HepG2 (cell line): ENCODE measurements around the gene YAP1. TPM values are rescaled to one million over a fixed set of nuclear protein-coding genes. Genes with fewer than 3 reads are reported as not detected.

Experiments
- ATAC-seq: fragments of 200-7000 bp; cut with Tn5 transposase; 3 replicates; pipeline ENCODE4 v1.9.1; 2020; ENCODE audit warnings: mild to moderate bottlenecking, moderate library complexity
- BruUV-seq: library from RNA; stranded (reverse); fragments of 400-500 nt; replicated peaks from 2 replicates; lab custom pipeline; 2021; lab: Mats Ljungman, UMichigan
- CTCF ChIA-PET: fragments of 300-600 bp; formaldehyde crosslinking; extraction: SDS; loops from one replicate; lab custom pipeline; 2021; ENCODE audit warnings: low total read pairs, inconsistent platforms, low intra/inter-chr PET ratio; lab: Yijun Ruan, JAX
- POLR2A ChIA-PET: fragments of 350-600 bp; sonication (Branson Sonifier 250); formaldehyde crosslinking; loops from one replicate; lab custom pipeline; 2020; ENCODE audit warnings: antibody characterized with exemption, inconsistent platforms; lab: Yijun Ruan, JAX
- DNase-seq: peaks from one replicate; pipeline ENCODE4 v3.0.0-alpha.2; 2015; ENCODE audit warnings: low spot score
- FAIRE-seq: peaks from 3 replicates; lab custom pipeline; 2011; peaks lifted over from hg19 to GRCh38; lab: Jason Lieb, UNC
- H2AFZ ChIP-seq: one replicate; pipeline ENCODE4 v1.6.1; 2011; ENCODE audit warnings: low read length, inconsistent platforms
- H3K27ac ChIP-seq: fragments of 300-600 bp; 3 replicates; pipeline ENCODE4 v1.8.0; 2011; ENCODE audit warnings: mixed run types, mild to moderate bottlenecking, mixed read lengths, low read length, inconsistent platforms; ENCODE audit not compliant: insufficient read depth; ENCODE audit errors: extremely low read length
- H3K27me3 ChIP-seq, 2 experiments: fragments of 200-600 bp in 1 of 2; 2 replicates in 1 of 2; 3 replicates in 1 of 2; pipeline versions ENCODE4 v1.6.0 to v1.8.0; 2011; ENCODE audit warnings: low read length in 2 of 2, mild to moderate bottlenecking in 2 of 2, moderate library complexity in 2 of 2, inconsistent platforms in 1 of 2; ENCODE audit not compliant: insufficient read depth in 2 of 2, control insufficient read depth in 1 of 2
- H3K36me3 ChIP-seq, 2 experiments: fragments of 200-600 bp in 1 of 2; replicated peaks in 1 of 2; 2 replicates in 1 of 2; 3 replicates in 1 of 2; pipeline versions ENCODE4 v1.5.1 to v1.8.0; 2011; ENCODE audit warnings: low read length in 2 of 2, inconsistent platforms in 1 of 2; ENCODE audit not compliant: insufficient read depth in 2 of 2, control insufficient read depth in 1 of 2
- H3K4me1 ChIP-seq: 2 replicates; pipeline ENCODE4 v1.5.1; 2012; ENCODE audit warnings: low read length, inconsistent platforms; ENCODE audit not compliant: insufficient read depth
- H3K4me2 ChIP-seq: 2 replicates; pipeline ENCODE4 v1.6.0; 2011; ENCODE audit warnings: low read depth, low read length, inconsistent platforms
- H3K4me3 ChIP-seq, 3 experiments: fragments of 200-600 bp in 1 of 3; sonication (generic), shearing (Covaris generic) in 1 of 3; replicated peaks in 1 of 3; 2 replicates each; pipeline ENCODE4 v1.5.1; 2011 to 2016; ENCODE audit warnings: low read length in 3 of 3, inconsistent platforms in 2 of 3, low read depth in 2 of 3, mild to moderate bottlenecking in 2 of 3, control low read depth in 1 of 3, mixed read lengths in 1 of 3; ENCODE audit not compliant: insufficient read depth in 1 of 3
- H3K79me2 ChIP-seq: one replicate; pipeline ENCODE4 v1.6.1; 2011; ENCODE audit warnings: low read length, inconsistent platforms; ENCODE audit not compliant: insufficient read depth
- H3K9ac ChIP-seq: 2 replicates; pipeline ENCODE4 v1.6.0; 2011; ENCODE audit warnings: mild to moderate bottlenecking, low read depth, low read length, inconsistent platforms; ENCODE audit not compliant: insufficient read depth
- H3K9me3 ChIP-seq: 2 replicates; pipeline ENCODE4 v1.5.1; 2012; ENCODE audit warnings: mild to moderate bottlenecking, low read length
- H4K20me1 ChIP-seq: 2 replicates; pipeline ENCODE4 v1.6.0; 2011; ENCODE audit warnings: inconsistent platforms, mild to moderate bottlenecking, low read length, moderate library complexity; ENCODE audit not compliant: insufficient read depth
- ADNP ChIP-seq: sonication (generic); formaldehyde crosslinking; IDR thresholded peaks from 2 replicates; pipeline ENCODE4 v1.4.0; 2020; ENCODE audit warnings: missing genetic modification reagents
- AGO1 ChIP-seq: fragments of 200-400 bp; formaldehyde crosslinking; IDR thresholded peaks from 2 replicates; pipeline ENCODE4 v1.6.1; 2017; ENCODE audit warnings: mild to moderate bottlenecking, low read depth, low read length, moderate library complexity; ENCODE audit not compliant: poor library complexity, severe bottlenecking
- ETV5 ChIP-seq: IDR thresholded peaks from 2 replicates; pipeline ENCODE4 v1.6.1; 2018; ENCODE audit warnings: missing biosample characterization, missing genetic modification reagents, inconsistent platforms, borderline replicate concordance
- GATA4 ChIP-seq: sonication (generic); IDR thresholded peaks from 2 replicates; pipeline ENCODE4 v1.6.1; 2016; ENCODE audit warnings: antibody characterized with exemption, low read depth, borderline replicate concordance
- ONECUT2 ChIP-seq: sonication (generic); formaldehyde crosslinking; IDR thresholded peaks from 2 replicates; pipeline ENCODE4 v1.4.0; 2020; ENCODE audit warnings: missing genetic modification reagents
- PTBP1 ChIP-seq: fragments of 200-400 bp; formaldehyde crosslinking; IDR thresholded peaks from 2 replicates; pipeline ENCODE4 v1.6.1; 2018; ENCODE audit warnings: low read length, low read depth; ENCODE audit not compliant: poor library complexity, severe bottlenecking
- RBM22 ChIP-seq: fragments of 200-400 bp; formaldehyde crosslinking; optimal IDR thresholded peaks from 2 replicates; pipeline ENCODE3; 2017; ENCODE audit warnings: mild to moderate bottlenecking, low read length, moderate library complexity
- REL ChIP-seq: sonication (generic); formaldehyde crosslinking; conservative IDR thresholded peaks from 2 replicates; pipeline ENCODE4 v1.8.0; 2022; ENCODE audit warnings: mild to moderate bottlenecking, missing genetic modification reagents, moderate library complexity
- TEAD3 ChIP-seq: optimal IDR thresholded peaks from 2 replicates; pipeline ENCODE3; 2016; ENCODE audit warnings: borderline replicate concordance
- TMF1 ChIP-seq: sonication (generic); formaldehyde crosslinking; IDR thresholded peaks from 2 replicates; pipeline ENCODE4 v1.8.1; 2022; ENCODE audit warnings: low read depth, missing genetic modification reagents
- TOPORS ChIP-seq: sonication (generic); formaldehyde crosslinking; IDR thresholded peaks from 2 replicates; pipeline ENCODE4 v1.8.0; 2023; ENCODE audit warnings: mild to moderate bottlenecking, missing genetic modification reagents
- ZBTB7B ChIP-seq: sonication (generic); formaldehyde crosslinking; IDR thresholded peaks from 2 replicates; pipeline ENCODE4 v1.4.0; 2020; ENCODE audit warnings: missing genetic modification reagents
- ZKSCAN1 ChIP-seq: fragments of 150-350 bp; IDR thresholded peaks from 2 replicates; pipeline ENCODE4 v1.6.1; 2014; ENCODE audit warnings: low read length
- ZNF615 ChIP-seq: sonication (generic); formaldehyde crosslinking; IDR thresholded peaks from 2 replicates; pipeline ENCODE4 v1.5.0; 2020; ENCODE audit warnings: mild to moderate bottlenecking, missing genetic modification reagents, borderline replicate concordance
- ZNF790 ChIP-seq: sonication (generic); formaldehyde crosslinking; IDR thresholded peaks from 2 replicates; pipeline ENCODE4 v1.8.0; 2022; ENCODE audit warnings: missing genetic modification reagents, mild to moderate bottlenecking, borderline replicate concordance
- ZSCAN21 ChIP-seq: sonication (generic); formaldehyde crosslinking; IDR thresholded peaks from 2 replicates; pipeline ENCODE4 v1.8.0; 2022; ENCODE audit warnings: mild to moderate bottlenecking, missing genetic modification reagents, moderate library complexity, borderline replicate concordance
- WGBS: methylation state at CpG from one replicate; pipeline ENCODE4 v1.1.6; 2017; ENCODE audit warnings: low lambda C conversion rate; 5-methylcytosine and 5-hydroxymethylcytosine counted together
- in situ Hi-C: cut with HindIII; loops from 2 replicates; pipeline ENCODE4 v1.10.0; 2017; ENCODE audit warnings: low pct_unique_long_range_greater_than_20kb; ENCODE audit not compliant: extremely low pct_ligation_motif_present
- intact Hi-C: fragments of 100-400 bp; cut with micrococcal nuclease; formaldehyde crosslinking; loops from one replicate; pipeline ENCODE4 v1.10.0; 2022; ENCODE audit not compliant: unreplicated experiment
- polyA plus RNA-seq, 8 experiments: library from polyadenylated mRNA; depleted of rRNA in 3 of 8; stranded (reverse) in 7 of 8; unstranded in 1 of 8; fragments of >200 nt; fragmentation: Illumina TruSeq in 4 of 8; extraction: Trizol in 4 of 8; gene quantifications; 2 replicates each; pipeline versions ENCODE4 v1.2.1 to v1.2.3, GENCODE V29; 2011 to 2016; ENCODE audit warnings: low read depth in 4 of 8, missing spikeins in 1 of 8, mixed read lengths in 1 of 8; ENCODE audit not compliant: insufficient read depth in 1 of 8
- total RNA-seq, 5 experiments: library from RNA; depleted of rRNA; stranded (reverse); fragments of >200 nt; fragmentation: Illumina TruSeq; extraction: Trizol; gene quantifications; 2 replicates each; pipeline ENCODE4 v1.2.3, GENCODE V29; 2016; ENCODE audit warnings: low read depth in 1 of 5
- TF ChIP-seq, protein P1 (sequence below): sonication (generic); formaldehyde crosslinking; IDR thresholded peaks from 2 replicates; pipeline ENCODE4 v1.8.1; 2023; ENCODE audit warnings: missing genetic modification reagents, inconsistent platforms, borderline replicate concordance
- TF ChIP-seq, protein P2 (sequence below): IDR thresholded peaks from 2 replicates; pipeline ENCODE4 v1.6.1; 2016
- TF ChIP-seq, protein P3 (sequence below): sonication (generic); formaldehyde crosslinking; IDR thresholded peaks from 2 replicates; pipeline ENCODE4 v1.4.0; 2020; ENCODE audit warnings: mild to moderate bottlenecking, missing genetic modification reagents, borderline replicate concordance

The YAP1 gene
- total and polyA plus RNA-seq, 2 of the 13 experiments (the other 11 are each of a cell fraction or from before 2014, with no cell fraction given) = 59.5 to 91.0 TPM

DNA sequence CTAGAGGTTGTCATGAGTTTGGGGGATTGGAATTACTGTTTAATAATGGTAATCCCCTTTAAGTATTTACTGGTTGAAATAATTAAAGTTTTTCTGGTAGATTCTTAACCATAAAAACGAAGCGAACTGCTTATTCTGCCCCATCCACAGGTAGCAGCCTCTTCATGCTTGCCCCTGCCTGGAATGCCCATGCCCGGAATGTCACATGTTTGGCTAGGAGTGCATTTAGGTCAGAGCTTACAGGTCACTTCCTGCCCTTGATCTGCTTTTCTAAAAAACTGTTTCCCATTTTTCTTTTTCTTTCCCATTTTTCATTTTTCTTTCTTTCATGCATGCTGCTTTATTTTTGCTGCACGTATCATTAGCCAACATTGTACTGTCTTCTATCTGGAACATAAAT lies 69.1 kb downstream of the YAP1 start:
- ChIA-PET CTCF (no interaction called here), POLR2A (interaction anchor here (1.0 kb wide), 1 partner anchor 70 kb away, joined by 3 read pairs; no protein-coding TSS in a partner anchor)
- no peaks in the 10 kb centered on the region for H3K9me3 ChIP-seq
- no TSS peak for BruUV-seq
- 86% methylated on average over 4 of the region's 4 CpGs for WGBS
- H3K4me2 ChIP-seq = no peak overlapping the region
- peaks cover 35% of the 10 kb centered on the region for H3K79me2 ChIP-seq
- no peaks in the 10 kb centered on the region for H4K20me1 ChIP-seq
- no peak overlapping the region for H2AFZ ChIP-seq
- intact Hi-C loops = no loop called here
- ATAC-seq (no peak), FAIRE-seq (no peak), DNase-seq (peak; percentile 37)
- H3K4me3 ChIP-seq = no peak overlapping the region
- H3K4me1 ChIP-seq = peaks cover 35% of the 10 kb centered on the region
- no peak overlapping the region for H3K9ac ChIP-seq
- peak overlapping the region; percentile 46 for H3K27ac ChIP-seq
- in situ Hi-C loops = no loop called here
- H3K27me3 ChIP-seq = no peaks in the 10 kb centered on the region
- H3K36me3 ChIP-seq = peaks cover 4 to 29% of the 10 kb centered on the region in 2 experiments; a peak in 4 of 5 replicates
- peak; percentile 76 for TF ChIP-seq TEAD3 (CRISPR knock-in tag)
- no peak for TF ChIP-seq ADNP
- no peak for TF ChIP-seq ZSCAN21 (CRISPR knock-in tag)
- no peak for TF ChIP-seq ZNF790 (CRISPR knock-in tag)
- no peak for TF ChIP-seq TOPORS (CRISPR knock-in tag)
- no peak for TF ChIP-seq REL (CRISPR knock-in tag)
- TF ChIP-seq GATA4 = no peak
- 0 out of 2 replicates have a peak, but pooled peaks have one; percentile 18 for TF ChIP-seq ETV5 (CRISPR knock-in tag)
- no peak for TF ChIP-seq ZNF615 (CRISPR knock-in tag)
- TF ChIP-seq, protein P1, sequence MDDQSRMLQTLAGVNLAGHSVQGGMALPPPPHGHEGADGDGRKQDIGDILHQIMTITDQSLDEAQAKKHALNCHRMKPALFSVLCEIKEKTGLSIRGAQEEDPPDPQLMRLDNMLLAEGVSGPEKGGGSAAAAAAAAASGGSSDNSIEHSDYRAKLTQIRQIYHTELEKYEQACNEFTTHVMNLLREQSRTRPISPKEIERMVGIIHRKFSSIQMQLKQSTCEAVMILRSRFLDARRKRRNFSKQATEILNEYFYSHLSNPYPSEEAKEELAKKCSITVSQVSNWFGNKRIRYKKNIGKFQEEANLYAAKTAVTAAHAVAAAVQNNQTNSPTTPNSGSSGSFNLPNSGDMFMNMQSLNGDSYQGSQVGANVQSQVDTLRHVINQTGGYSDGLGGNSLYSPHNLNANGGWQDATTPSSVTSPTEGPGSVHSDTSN (CRISPR knock-in tag) = no peak
- TF ChIP-seq PTBP1 = no peak
- peak; percentile 38 for TF ChIP-seq RBM22
- TF ChIP-seq, protein P2, sequence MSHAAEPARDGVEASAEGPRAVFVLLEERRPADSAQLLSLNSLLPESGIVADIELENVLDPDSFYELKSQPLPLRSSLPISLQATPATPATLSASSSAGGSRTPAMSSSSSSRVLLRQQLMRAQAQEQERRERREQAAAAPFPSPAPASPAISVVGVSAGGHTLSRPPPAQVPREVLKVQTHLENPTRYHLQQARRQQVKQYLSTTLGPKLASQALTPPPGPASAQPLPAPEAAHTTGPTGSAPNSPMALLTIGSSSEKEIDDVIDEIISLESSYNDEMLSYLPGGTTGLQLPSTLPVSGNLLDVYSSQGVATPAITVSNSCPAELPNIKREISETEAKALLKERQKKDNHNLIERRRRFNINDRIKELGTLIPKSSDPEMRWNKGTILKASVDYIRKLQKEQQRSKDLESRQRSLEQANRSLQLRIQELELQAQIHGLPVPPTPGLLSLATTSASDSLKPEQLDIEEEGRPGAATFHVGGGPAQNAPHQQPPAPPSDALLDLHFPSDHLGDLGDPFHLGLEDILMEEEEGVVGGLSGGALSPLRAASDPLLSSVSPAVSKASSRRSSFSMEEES (CRISPR knock-in tag) = 0 out of 2 replicates have a peak, but pooled peaks have one; percentile 16
- no peak for TF ChIP-seq ONECUT2
- no peak for TF ChIP-seq ZBTB7B (CRISPR knock-in tag)
- no peak for TF ChIP-seq TMF1 (CRISPR knock-in tag)
- TF ChIP-seq, protein P3, sequence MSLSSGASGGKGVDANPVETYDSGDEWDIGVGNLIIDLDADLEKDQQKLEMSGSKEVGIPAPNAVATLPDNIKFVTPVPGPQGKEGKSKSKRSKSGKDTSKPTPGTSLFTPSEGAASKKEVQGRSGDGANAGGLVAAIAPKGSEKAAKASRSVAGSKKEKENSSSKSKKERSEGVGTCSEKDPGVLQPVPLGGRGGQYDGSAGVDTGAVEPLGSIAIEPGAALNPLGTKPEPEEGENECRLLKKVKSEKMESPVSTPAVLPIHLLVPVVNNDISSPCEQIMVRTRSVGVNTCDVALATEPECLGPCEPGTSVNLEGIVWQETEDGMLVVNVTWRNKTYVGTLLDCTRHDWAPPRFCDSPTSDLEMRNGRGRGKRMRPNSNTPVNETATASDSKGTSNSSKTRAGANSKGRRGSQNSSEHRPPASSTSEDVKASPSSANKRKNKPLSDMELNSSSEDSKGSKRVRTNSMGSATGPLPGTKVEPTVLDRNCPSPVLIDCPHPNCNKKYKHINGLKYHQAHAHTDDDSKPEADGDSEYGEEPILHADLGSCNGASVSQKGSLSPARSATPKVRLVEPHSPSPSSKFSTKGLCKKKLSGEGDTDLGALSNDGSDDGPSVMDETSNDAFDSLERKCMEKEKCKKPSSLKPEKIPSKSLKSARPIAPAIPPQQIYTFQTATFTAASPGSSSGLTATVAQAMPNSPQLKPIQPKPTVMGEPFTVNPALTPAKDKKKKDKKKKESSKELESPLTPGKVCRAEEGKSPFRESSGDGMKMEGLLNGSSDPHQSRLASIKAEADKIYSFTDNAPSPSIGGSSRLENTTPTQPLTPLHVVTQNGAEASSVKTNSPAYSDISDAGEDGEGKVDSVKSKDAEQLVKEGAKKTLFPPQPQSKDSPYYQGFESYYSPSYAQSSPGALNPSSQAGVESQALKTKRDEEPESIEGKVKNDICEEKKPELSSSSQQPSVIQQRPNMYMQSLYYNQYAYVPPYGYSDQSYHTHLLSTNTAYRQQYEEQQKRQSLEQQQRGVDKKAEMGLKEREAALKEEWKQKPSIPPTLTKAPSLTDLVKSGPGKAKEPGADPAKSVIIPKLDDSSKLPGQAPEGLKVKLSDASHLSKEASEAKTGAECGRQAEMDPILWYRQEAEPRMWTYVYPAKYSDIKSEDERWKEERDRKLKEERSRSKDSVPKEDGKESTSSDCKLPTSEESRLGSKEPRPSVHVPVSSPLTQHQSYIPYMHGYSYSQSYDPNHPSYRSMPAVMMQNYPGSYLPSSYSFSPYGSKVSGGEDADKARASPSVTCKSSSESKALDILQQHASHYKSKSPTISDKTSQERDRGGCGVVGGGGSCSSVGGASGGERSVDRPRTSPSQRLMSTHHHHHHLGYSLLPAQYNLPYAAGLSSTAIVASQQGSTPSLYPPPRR (CRISPR knock-in tag) = no peak
- no peak for TF ChIP-seq AGO1
- TF ChIP-seq ZKSCAN1 = no peak
